HEK293 (cell line): ENCODE results near the gene SIAH2.
A peak's percentile ranks its signal among the peaks of the same experiment; 100 is the strongest.

Experiments used
- EGR2 ChIP-seq: fragments of 450-650 bp; formaldehyde crosslinking; IDR thresholded peaks from 2 replicates; pipeline ENCODE4 v1.5.1; 2016; ENCODE audit warnings: low read depth, missing biosample characterization, missing genetic modification characterization
- IKZF3 ChIP-seq: fragments of 450-650 bp; IDR thresholded peaks from 2 replicates; pipeline ENCODE4 v1.5.0; 2018; ENCODE audit warnings: missing biosample characterization, mild to moderate bottlenecking, missing genetic modification characterization, moderate library complexity
- KLF10 ChIP-seq: fragments of 450-650 bp; IDR thresholded peaks from 2 replicates; pipeline ENCODE4 v1.5.1; 2018; ENCODE audit warnings: missing biosample characterization, mild to moderate bottlenecking, missing genetic modification characterization
- TCF7L2 ChIP-seq: IDR thresholded peaks from 2 replicates; pipeline ENCODE4 v1.6.1; 2011; ENCODE audit warnings: low read depth, mild to moderate bottlenecking, inconsistent platforms, low read length, moderate library complexity, borderline replicate concordance
- WT1 ChIP-seq: fragments of 450-650 bp; formaldehyde crosslinking; IDR thresholded peaks from 2 replicates; pipeline ENCODE4 v1.5.1; 2016; ENCODE audit warnings: missing biosample characterization, missing genetic modification characterization
- ZEB2 ChIP-seq: fragments of 450-650 bp; formaldehyde crosslinking; IDR thresholded peaks from 2 replicates; pipeline ENCODE4 v1.5.1; 2016; ENCODE audit warnings: missing biosample characterization, missing genetic modification characterization
- ZNF114 ChIP-seq: fragments of 450-650 bp; formaldehyde crosslinking; IDR thresholded peaks from 2 replicates; pipeline ENCODE4 v1.5.0; 2017; ENCODE audit warnings: missing biosample characterization, missing genetic modification characterization
- ZNF16 ChIP-seq: fragments of 450-650 bp; formaldehyde crosslinking; IDR thresholded peaks from 2 replicates; pipeline ENCODE4 v1.5.1; 2016; ENCODE audit warnings: low read depth, missing biosample characterization, missing genetic modification characterization
- ZNF202 ChIP-seq: fragments of 450-650 bp; formaldehyde crosslinking; IDR thresholded peaks from 2 replicates; pipeline ENCODE4 v1.5.1; 2016; ENCODE audit warnings: missing biosample characterization, missing genetic modification characterization, borderline replicate concordance
- ZNF266 ChIP-seq: fragments of 450-650 bp; formaldehyde crosslinking; IDR thresholded peaks from 2 replicates; pipeline ENCODE4 v1.5.1; 2016; ENCODE audit warnings: missing biosample characterization, missing genetic modification characterization, low read depth
- ZNF335 ChIP-seq: fragments of 450-650 bp; formaldehyde crosslinking; conservative IDR thresholded peaks from 2 replicates; pipeline ENCODE4 v1.5.1; 2016; ENCODE audit warnings: missing biosample characterization, missing genetic modification characterization
- ZNF433 ChIP-seq: fragments of 450-650 bp; formaldehyde crosslinking; IDR thresholded peaks from 2 replicates; pipeline ENCODE4 v1.5.1; 2016; ENCODE audit warnings: missing biosample characterization, missing genetic modification characterization, low read depth
- ZNF530 ChIP-seq: fragments of 450-650 bp; formaldehyde crosslinking; IDR thresholded peaks from 2 replicates; pipeline ENCODE4 v1.5.1; 2016; ENCODE audit warnings: low read depth, missing biosample characterization, missing genetic modification characterization
- ZNF544 ChIP-seq: fragments of 450-650 bp; formaldehyde crosslinking; IDR thresholded peaks from 2 replicates; pipeline ENCODE4 v1.5.0; 2017; ENCODE audit warnings: missing biosample characterization, missing genetic modification characterization
- ZNF560 ChIP-seq: fragments of 450-650 bp; formaldehyde crosslinking; IDR thresholded peaks from 2 replicates; pipeline ENCODE4 v1.5.1; 2017; ENCODE audit warnings: missing biosample characterization, missing genetic modification characterization, borderline replicate concordance
- ZNF561 ChIP-seq: fragments of 450-650 bp; IDR thresholded peaks from 2 replicates; pipeline ENCODE4 v1.5.1; 2018; ENCODE audit warnings: missing biosample characterization, missing genetic modification characterization, borderline replicate concordance
- ZNF600 ChIP-seq: fragments of 450-650 bp; formaldehyde crosslinking; IDR thresholded peaks from 2 replicates; pipeline ENCODE4 v1.5.1; 2016; ENCODE audit warnings: missing biosample characterization, missing genetic modification characterization
- ZNF707 ChIP-seq: fragments of 450-650 bp; formaldehyde crosslinking; IDR thresholded peaks from 2 replicates; pipeline ENCODE4 v1.5.1; 2016; ENCODE audit warnings: missing biosample characterization, missing genetic modification characterization
- ZNF76 ChIP-seq: fragments of 450-650 bp; formaldehyde crosslinking; IDR thresholded peaks from 2 replicates; pipeline ENCODE4; 2016; ENCODE audit warnings: low read depth, missing biosample characterization, missing genetic modification characterization, borderline replicate concordance
- TF ChIP-seq, protein P1 (sequence below): fragments of 450-650 bp; formaldehyde crosslinking; IDR thresholded peaks from 2 replicates; pipeline ENCODE4 v1.5.1; 2016; ENCODE audit warnings: missing biosample characterization, missing genetic modification characterization
- TF ChIP-seq, protein P2 (sequence below): fragments of 450-650 bp; formaldehyde crosslinking; optimal IDR thresholded peaks from 2 replicates; pipeline ENCODE3; 2016; ENCODE audit warnings: missing biosample characterization, mild to moderate bottlenecking, missing genetic modification characterization
- TF ChIP-seq, protein P3 (sequence below): fragments of 450-650 bp; formaldehyde crosslinking; IDR thresholded peaks from 2 replicates; pipeline ENCODE4 v1.5.1; 2016; ENCODE audit warnings: missing biosample characterization, missing genetic modification characterization, borderline replicate concordance
- TF ChIP-seq, protein P4 (sequence below): fragments of 450-650 bp; IDR thresholded peaks from 2 replicates; pipeline ENCODE4 v1.5.1; 2018; ENCODE audit warnings: missing biosample characterization, mild to moderate bottlenecking, missing genetic modification characterization

Gene SIAH2

DNA sequence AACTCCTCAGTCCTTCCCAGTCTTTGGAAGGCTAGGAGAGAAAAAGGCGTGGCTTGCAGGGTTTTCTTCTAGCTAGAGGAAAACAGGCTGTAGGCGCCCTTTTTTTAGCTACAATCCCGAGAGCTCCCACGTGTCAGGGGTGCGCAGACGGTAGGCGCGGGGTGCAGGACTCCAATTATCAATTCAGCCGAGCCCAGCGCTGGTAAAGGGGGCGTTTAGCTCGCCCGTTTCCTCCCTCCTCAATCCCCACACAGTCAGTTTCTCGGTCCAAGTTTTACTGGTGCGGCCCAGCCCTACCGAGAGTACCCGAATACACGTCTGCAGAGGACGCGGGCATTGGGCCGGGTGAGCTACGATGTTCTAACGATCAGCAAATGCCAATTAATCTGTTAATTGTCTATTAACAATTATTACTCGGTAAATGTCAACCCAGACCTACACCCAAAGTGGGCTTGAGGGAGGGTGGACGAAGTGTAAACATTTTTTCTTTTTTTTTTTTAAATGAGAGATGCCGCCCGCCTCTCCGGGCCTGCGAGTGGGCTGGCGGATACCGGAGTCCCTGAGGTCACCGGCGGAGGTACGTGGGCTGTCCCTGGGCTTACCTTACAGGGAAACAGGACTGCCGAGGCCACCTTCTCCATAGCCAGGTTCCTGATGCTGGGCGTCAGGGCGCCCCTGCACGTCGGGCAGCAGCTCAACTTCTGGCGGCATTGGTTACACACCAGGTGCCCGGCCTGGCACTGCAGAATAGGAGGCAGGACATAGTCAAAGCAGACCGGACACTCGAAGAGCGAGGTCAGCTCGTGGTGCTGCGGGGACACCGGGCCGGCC lies 923 bp downstream of the SIAH2 start (continued):
- peak; percentile 50 for TF ChIP-seq EGR2
- TF ChIP-seq ZNF530 (tag by site-specific recombination) = no peak
- peak; percentile 83 for TF ChIP-seq ZNF335
- TF ChIP-seq ZNF16 = no peak
- TF ChIP-seq ZNF433 (tag by site-specific recombination) = no peak
- no peak for TF ChIP-seq KLF10
- no peak for TF ChIP-seq ZNF707
- TF ChIP-seq ZNF561 (tag by site-specific recombination) = no peak
- 0 out of 2 replicates have a peak, but pooled peaks have one; percentile 14 for TF ChIP-seq ZNF600
- TF ChIP-seq ZNF544 (tag by site-specific recombination) = no peak
- TF ChIP-seq, protein P1, sequence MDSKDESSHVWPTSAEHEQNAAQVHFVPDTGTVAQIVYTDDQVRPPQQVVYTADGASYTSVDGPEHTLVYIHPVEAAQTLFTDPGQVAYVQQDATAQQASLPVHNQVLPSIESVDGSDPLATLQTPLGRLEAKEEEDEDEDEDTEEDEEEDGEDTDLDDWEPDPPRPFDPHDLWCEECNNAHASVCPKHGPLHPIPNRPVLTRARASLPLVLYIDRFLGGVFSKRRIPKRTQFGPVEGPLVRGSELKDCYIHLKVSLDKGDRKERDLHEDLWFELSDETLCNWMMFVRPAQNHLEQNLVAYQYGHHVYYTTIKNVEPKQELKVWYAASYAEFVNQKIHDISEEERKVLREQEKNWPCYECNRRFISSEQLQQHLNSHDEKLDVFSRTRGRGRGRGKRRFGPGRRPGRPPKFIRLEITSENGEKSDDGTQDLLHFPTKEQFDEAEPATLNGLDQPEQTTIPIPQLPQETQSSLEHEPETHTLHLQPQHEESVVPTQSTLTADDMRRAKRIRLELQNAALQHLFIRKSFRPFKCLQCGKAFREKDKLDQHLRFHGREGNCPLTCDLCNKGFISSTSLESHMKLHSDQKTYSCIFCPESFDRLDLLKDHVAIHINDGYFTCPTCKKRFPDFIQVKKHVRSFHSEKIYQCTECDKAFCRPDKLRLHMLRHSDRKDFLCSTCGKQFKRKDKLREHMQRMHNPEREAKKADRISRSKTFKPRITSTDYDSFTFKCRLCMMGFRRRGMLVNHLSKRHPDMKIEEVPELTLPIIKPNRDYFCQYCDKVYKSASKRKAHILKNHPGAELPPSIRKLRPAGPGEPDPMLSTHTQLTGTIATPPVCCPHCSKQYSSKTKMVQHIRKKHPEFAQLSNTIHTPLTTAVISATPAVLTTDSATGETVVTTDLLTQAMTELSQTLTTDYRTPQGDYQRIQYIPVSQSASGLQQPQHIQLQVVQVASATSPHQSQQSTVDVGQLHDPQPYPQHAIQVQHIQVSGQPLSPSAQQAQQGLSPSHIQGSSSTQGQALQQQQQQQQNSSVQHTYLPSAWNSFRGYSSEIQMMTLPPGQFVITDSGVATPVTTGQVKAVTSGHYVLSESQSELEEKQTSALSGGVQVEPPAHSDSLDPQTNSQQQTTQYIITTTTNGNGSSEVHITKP (tag by site-specific recombination) = peak; percentile 86
- TF ChIP-seq WT1 (tag by site-specific recombination) = no peak
- TF ChIP-seq, protein P2, sequence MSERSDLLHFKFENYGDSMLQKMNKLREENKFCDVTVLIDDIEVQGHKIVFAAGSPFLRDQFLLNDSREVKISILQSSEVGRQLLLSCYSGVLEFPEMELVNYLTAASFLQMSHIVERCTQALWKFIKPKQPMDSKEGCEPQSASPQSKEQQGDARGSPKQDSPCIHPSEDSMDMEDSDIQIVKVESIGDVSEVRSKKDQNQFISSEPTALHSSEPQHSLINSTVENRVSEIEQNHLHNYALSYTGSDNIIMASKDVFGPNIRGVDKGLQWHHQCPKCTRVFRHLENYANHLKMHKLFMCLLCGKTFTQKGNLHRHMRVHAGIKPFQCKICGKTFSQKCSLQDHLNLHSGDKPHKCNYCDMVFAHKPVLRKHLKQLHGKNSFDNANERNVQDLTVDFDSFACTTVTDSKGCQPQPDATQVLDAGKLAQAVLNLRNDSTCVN (tag by site-specific recombination) = peak; percentile 13
- TF ChIP-seq ZNF266 = no peak
- no peak for TF ChIP-seq ZNF560 (tag by site-specific recombination)
- TF ChIP-seq ZNF114 (tag by site-specific recombination) = no peak
- TF ChIP-seq, protein P3, sequence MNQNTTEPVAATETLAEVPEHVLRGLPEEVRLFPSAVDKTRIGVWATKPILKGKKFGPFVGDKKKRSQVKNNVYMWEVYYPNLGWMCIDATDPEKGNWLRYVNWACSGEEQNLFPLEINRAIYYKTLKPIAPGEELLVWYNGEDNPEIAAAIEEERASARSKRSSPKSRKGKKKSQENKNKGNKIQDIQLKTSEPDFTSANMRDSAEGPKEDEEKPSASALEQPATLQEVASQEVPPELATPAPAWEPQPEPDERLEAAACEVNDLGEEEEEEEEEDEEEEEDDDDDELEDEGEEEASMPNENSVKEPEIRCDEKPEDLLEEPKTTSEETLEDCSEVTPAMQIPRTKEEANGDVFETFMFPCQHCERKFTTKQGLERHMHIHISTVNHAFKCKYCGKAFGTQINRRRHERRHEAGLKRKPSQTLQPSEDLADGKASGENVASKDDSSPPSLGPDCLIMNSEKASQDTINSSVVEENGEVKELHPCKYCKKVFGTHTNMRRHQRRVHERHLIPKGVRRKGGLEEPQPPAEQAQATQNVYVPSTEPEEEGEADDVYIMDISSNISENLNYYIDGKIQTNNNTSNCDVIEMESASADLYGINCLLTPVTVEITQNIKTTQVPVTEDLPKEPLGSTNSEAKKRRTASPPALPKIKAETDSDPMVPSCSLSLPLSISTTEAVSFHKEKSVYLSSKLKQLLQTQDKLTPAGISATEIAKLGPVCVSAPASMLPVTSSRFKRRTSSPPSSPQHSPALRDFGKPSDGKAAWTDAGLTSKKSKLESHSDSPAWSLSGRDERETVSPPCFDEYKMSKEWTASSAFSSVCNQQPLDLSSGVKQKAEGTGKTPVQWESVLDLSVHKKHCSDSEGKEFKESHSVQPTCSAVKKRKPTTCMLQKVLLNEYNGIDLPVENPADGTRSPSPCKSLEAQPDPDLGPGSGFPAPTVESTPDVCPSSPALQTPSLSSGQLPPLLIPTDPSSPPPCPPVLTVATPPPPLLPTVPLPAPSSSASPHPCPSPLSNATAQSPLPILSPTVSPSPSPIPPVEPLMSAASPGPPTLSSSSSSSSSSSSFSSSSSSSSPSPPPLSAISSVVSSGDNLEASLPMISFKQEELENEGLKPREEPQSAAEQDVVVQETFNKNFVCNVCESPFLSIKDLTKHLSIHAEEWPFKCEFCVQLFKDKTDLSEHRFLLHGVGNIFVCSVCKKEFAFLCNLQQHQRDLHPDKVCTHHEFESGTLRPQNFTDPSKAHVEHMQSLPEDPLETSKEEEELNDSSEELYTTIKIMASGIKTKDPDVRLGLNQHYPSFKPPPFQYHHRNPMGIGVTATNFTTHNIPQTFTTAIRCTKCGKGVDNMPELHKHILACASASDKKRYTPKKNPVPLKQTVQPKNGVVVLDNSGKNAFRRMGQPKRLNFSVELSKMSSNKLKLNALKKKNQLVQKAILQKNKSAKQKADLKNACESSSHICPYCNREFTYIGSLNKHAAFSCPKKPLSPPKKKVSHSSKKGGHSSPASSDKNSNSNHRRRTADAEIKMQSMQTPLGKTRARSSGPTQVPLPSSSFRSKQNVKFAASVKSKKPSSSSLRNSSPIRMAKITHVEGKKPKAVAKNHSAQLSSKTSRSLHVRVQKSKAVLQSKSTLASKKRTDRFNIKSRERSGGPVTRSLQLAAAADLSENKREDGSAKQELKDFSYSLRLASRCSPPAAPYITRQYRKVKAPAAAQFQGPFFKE (tag by site-specific recombination) = no peak
- no peak for TF ChIP-seq TCF7L2
- TF ChIP-seq ZEB2 (tag by site-specific recombination) = no peak
- no peak for TF ChIP-seq IKZF3 (tag by site-specific recombination)
- TF ChIP-seq ZNF76 (tag by site-specific recombination) = no peak
- TF ChIP-seq, protein P4, sequence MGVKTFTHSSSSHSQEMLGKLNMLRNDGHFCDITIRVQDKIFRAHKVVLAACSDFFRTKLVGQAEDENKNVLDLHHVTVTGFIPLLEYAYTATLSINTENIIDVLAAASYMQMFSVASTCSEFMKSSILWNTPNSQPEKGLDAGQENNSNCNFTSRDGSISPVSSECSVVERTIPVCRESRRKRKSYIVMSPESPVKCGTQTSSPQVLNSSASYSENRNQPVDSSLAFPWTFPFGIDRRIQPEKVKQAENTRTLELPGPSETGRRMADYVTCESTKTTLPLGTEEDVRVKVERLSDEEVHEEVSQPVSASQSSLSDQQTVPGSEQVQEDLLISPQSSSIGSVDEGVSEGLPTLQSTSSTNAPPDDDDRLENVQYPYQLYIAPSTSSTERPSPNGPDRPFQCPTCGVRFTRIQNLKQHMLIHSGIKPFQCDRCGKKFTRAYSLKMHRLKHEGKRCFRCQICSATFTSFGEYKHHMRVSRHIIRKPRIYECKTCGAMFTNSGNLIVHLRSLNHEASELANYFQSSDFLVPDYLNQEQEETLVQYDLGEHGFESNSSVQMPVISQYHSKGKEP = no peak
- TF ChIP-seq ZNF202 (tag by site-specific recombination) = no peak
